ENCODE results near the gene GNAQ. TPM values are rescaled to one million over a fixed set of nuclear protein-coding genes. Genes with fewer than 3 reads are reported as not detected.
A peak's percentile ranks its signal among the peaks of the same experiment; 100 is the strongest.

The GNAQ gene
- total RNA-seq, 1 donor from 2014 or later, result 20.6 TPM

GRCh38 chr9:77751341-77752091, 280.1 kb downstream of the GNAQ start:
- TF ChIP-seq, protein P1, sequence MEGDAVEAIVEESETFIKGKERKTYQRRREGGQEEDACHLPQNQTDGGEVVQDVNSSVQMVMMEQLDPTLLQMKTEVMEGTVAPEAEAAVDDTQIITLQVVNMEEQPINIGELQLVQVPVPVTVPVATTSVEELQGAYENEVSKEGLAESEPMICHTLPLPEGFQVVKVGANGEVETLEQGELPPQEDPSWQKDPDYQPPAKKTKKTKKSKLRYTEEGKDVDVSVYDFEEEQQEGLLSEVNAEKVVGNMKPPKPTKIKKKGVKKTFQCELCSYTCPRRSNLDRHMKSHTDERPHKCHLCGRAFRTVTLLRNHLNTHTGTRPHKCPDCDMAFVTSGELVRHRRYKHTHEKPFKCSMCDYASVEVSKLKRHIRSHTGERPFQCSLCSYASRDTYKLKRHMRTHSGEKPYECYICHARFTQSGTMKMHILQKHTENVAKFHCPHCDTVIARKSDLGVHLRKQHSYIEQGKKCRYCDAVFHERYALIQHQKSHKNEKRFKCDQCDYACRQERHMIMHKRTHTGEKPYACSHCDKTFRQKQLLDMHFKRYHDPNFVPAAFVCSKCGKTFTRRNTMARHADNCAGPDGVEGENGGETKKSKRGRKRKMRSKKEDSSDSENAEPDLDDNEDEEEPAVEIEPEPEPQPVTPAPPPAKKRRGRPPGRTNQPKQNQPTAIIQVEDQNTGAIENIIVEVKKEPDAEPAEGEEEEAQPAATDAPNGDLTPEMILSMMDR (conservative IDR thresholded peaks at IDR 0.05; ENCODE audit: low read depth, low read length), result peak; percentile 63
- DNase-seq (ENCODE audit: low read depth), result peak; percentile 12

GRCh38 chr9:77750981-77751340, 280.6 kb downstream of the GNAQ start:
- TF ChIP-seq, protein P1 (conservative IDR thresholded peaks at IDR 0.05; ENCODE audit: low read depth, low read length), result no peak
- DNase-seq (ENCODE audit: low read depth), result no peak
- H3K4me3 ChIP-seq (ENCODE audit: low read depth, low read length), result no peak overlapping the region

More at GRCh38 chr9:77751341-77752091, 280.1 kb downstream of the GNAQ start:
- H3K4me3 ChIP-seq (ENCODE audit: low read depth, low read length), result no peak overlapping the region

DNA sequence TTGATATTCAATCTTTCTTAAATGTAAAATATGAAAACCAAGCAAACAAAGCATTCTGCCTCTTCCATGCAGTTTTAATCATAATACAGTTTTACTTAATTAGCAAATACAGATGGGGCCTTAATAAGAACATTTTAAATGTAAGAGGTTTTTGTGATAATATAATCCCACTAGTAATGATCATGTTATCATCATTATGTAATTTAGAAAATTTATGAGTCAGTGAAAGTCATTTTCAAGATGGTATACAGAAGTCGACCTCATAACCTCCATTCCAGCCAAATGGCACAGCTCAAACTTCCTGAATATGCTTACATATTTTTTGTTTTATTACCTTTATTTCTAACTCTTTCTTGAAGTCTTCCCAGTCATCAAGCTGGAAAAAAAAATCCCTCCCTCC, 281.3 kb downstream of the GNAQ start:
- no peak for DNase-seq (ENCODE audit: low read depth)
- no peak overlapping the region for H3K4me3 ChIP-seq (ENCODE audit: low read depth, low read length)
- TF ChIP-seq, protein P1 (conservative IDR thresholded peaks at IDR 0.05; ENCODE audit: low read depth, low read length), result no peak

- DNase-seq (ENCODE audit: low read depth), result no peak
- TF ChIP-seq, protein P1 (conservative IDR thresholded peaks at IDR 0.05; ENCODE audit: low read depth, low read length), result no peak
- no peak overlapping the region for H3K4me3 ChIP-seq (ENCODE audit: low read depth, low read length)
Observed at GRCh38 chr9:77748214-77748772, 283.3 kb downstream of the GNAQ start.

- no peak for DNase-seq (ENCODE audit: low read depth)
- TF ChIP-seq, protein P1 (conservative IDR thresholded peaks at IDR 0.05; ENCODE audit: low read depth, low read length), result no peak
- H3K4me3 ChIP-seq (ENCODE audit: low read depth, low read length), result no peak overlapping the region
Observed at GRCh38 chr9:77747163-77747562, 284.4 kb downstream of the GNAQ start.

DNA sequence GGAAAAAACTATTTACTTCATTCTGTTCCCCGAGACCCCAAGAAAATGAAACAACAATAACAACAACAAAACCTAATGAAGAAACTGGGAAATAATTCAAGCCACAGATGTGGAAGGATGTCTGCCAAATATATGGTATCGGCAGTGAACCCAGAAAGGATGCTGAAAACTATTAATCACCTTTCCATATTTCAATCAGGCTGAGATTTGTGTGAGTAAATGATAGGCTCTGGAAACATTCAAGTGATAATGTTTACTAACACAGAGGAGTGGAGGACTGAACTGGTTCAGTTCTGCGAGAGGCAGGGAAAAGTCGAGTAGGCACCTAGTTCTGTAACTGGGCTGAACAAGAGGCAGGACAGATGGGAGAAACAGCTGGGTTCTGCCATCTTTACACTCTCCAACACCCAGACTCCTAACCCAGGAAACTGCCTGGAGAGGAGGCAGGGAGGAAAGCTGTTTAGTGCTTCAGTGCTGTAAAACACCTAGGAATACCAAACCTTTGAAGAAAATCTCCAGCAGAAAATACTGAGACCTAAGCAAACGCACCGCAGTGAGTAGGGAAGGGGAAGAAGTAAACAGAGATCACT, 286.7 kb downstream of the GNAQ start:
- TF ChIP-seq, protein P1 (conservative IDR thresholded peaks at IDR 0.05; ENCODE audit: low read depth, low read length), result no peak
- no peak overlapping the region for H3K4me3 ChIP-seq (ENCODE audit: low read depth, low read length)
- no peak for DNase-seq (ENCODE audit: low read depth)

All from epithelial cell of proximal tubule (primary cell).